KMS-11 (cell line): ENCODE measurements around the gene PDHX.

Experiments
- H2AFZ ChIP-seq: fragments of 200-600 bp; sonication (generic); 2 replicates; pipeline ENCODE4 v1.6.1; 2016; ENCODE audit warnings: antibody characterized with exemption, mixed run types, low read depth
- H3K27ac ChIP-seq: fragments of 200-600 bp; sonication (generic); 2 replicates; pipeline ENCODE4 v1.6.1; 2016; ENCODE audit warnings: mild to moderate bottlenecking, mixed run types
- H3K27me3 ChIP-seq: fragments of 200-600 bp; sonication (generic); 2 replicates; pipeline ENCODE4 v1.6.1; 2017; ENCODE audit warnings: mild to moderate bottlenecking, low read depth, mixed run types, moderate library complexity; ENCODE audit not compliant: insufficient read depth
- H3K36me3 ChIP-seq: fragments of 200-600 bp; sonication (generic); 2 replicates; pipeline ENCODE4 v1.6.1; 2017; ENCODE audit warnings: mild to moderate bottlenecking, mixed run types; ENCODE audit not compliant: insufficient read depth
- H3K4me1 ChIP-seq: fragments of 200-600 bp; sonication (generic); 2 replicates; pipeline ENCODE4 v1.6.1; 2016; ENCODE audit warnings: mild to moderate bottlenecking, low read depth, mixed run types; ENCODE audit not compliant: poor library complexity, severe bottlenecking
- H3K4me2 ChIP-seq: fragments of 200-600 bp; sonication (generic); 2 replicates; pipeline ENCODE4 v1.7.0; 2016; ENCODE audit warnings: mild to moderate bottlenecking, mixed run types
- H3K4me3 ChIP-seq: fragments of 200-600 bp; sonication (generic); IDR thresholded peaks from 2 replicates; pipeline ENCODE4 v1.6.1; 2017; ENCODE audit warnings: low read depth, low read length, mixed read lengths; ENCODE audit not compliant: insufficient read depth
- H3K79me2 ChIP-seq: fragments of 200-600 bp; sonication (generic); 2 replicates; pipeline ENCODE4 v1.6.1; 2016; ENCODE audit warnings: low read depth, mixed run types; ENCODE audit not compliant: insufficient read depth
- H3K9ac ChIP-seq: fragments of 200-600 bp; sonication (generic); 2 replicates; pipeline ENCODE4 v1.6.1; 2016; ENCODE audit warnings: mild to moderate bottlenecking, mixed run types
- H4K20me1 ChIP-seq: fragments of 200-600 bp; sonication (generic); 2 replicates; pipeline ENCODE4 v1.6.1; 2016; ENCODE audit warnings: mild to moderate bottlenecking, mixed run types; ENCODE audit not compliant: insufficient read depth
- CTCF ChIP-seq: fragments of 200-600 bp; sonication (generic); conservative IDR thresholded peaks from 2 replicates; pipeline ENCODE4 v1.6.1; 2017; ENCODE audit warnings: low read depth, mild to moderate bottlenecking, antibody characterized with exemption, low read length, moderate library complexity, mixed read lengths

Gene PDHX

GRCh38 chr11:34926831-34927132, 10.4 kb downstream of the PDHX start:
- Histone ChIP-seq H3K4me1 (no peaks in the 10 kb centered on the region), H3K9ac (no peak overlapping the region), H3K4me2 (no peak overlapping the region), H3K79me2 (no peaks in the 10 kb centered on the region; the same call in 1 of the 2 replicates), H4K20me1 (peaks cover 6% of the 10 kb centered on the region; the same call in 1 of the 2 replicates), H3K4me3 (no peak overlapping the region), H3K27ac (no peak overlapping the region), H3K27me3 (no peaks in the 10 kb centered on the region), H3K36me3 (no peaks in the 10 kb centered on the region), H2AFZ (no peak overlapping the region)
- TF ChIP-seq CTCF: no peak

GRCh38 chr11:34928268-34928959, 12.0 kb downstream of the PDHX start:
- no peaks in the 10 kb centered on the region for H3K27me3 ChIP-seq
- TF ChIP-seq CTCF: no peak
- no peaks in the 10 kb centered on the region for H3K4me1 ChIP-seq
- no peak overlapping the region for H3K9ac ChIP-seq
- H3K79me2 ChIP-seq: no peaks in the 10 kb centered on the region; the same call in 1 of the 2 replicates
- peaks cover 6% of the 10 kb centered on the region; the same call in 1 of the 2 replicates for H4K20me1 ChIP-seq
- H2AFZ ChIP-seq: no peak overlapping the region
- H3K36me3 ChIP-seq: no peaks in the 10 kb centered on the region
- no peak overlapping the region for H3K27ac ChIP-seq
- no peak overlapping the region for H3K4me3 ChIP-seq
- no peak overlapping the region for H3K4me2 ChIP-seq

GRCh38 chr11:34928960-34929680, 12.7 kb downstream of the PDHX start:
- H3K27me3 ChIP-seq: no peaks in the 10 kb centered on the region
- no peaks in the 10 kb centered on the region; the same call in 1 of the 2 replicates for H3K79me2 ChIP-seq
- peaks cover 6% of the 10 kb centered on the region; the same call in 1 of the 2 replicates for H4K20me1 ChIP-seq
- H3K36me3 ChIP-seq: no peaks in the 10 kb centered on the region
- H3K4me2 ChIP-seq: no peak overlapping the region
- H3K4me3 ChIP-seq: no peak overlapping the region
- H2AFZ ChIP-seq: no peak overlapping the region
- H3K9ac ChIP-seq: no peak overlapping the region
- no peaks in the 10 kb centered on the region for H3K4me1 ChIP-seq
- H3K27ac ChIP-seq: no peak overlapping the region
- TF ChIP-seq CTCF: no peak

GRCh38 chr11:34929794-34930763, 13.7 kb downstream of the PDHX start:
- Histone ChIP-seq H3K36me3 (no peaks in the 10 kb centered on the region), H3K4me3 (no peak overlapping the region), H2AFZ (no peak overlapping the region), H3K4me2 (no peak overlapping the region), H3K9ac (no peak overlapping the region), H3K27ac (no peak overlapping the region), H3K27me3 (no peaks in the 10 kb centered on the region), H3K4me1 (no peaks in the 10 kb centered on the region), H3K79me2 (no peaks in the 10 kb centered on the region; the same call in 1 of the 2 replicates), H4K20me1 (peaks cover 6% of the 10 kb centered on the region; the same call in 1 of the 2 replicates)
- TF ChIP-seq CTCF: no peak
